Dedifferentiated amniotic fluid mesenchymal stem cell (primary cell): ENCODE data around the gene MYO18A.
"Not testable (repeated sequence)": the region's sequence is repeated elsewhere in the genome, so short reads cannot be mapped to it uniquely, and the experiment has no call there.

Experiments used
- DNase-seq: peaks from one replicate; pipeline ENCODE4 v3.0.0-alpha.2; 2016; ENCODE audit errors: extremely low spot score

Gene MYO18A

GRCh38 chr17:29180034-29180787, at the start of gene MYO18A:
Gene MYO18A (minus strand): TSS chr17:29180398. CDS start chr17:29166940, 13,458 bp downstream.
- peak; percentile 62 for DNase-seq

- no peak for DNase-seq
Measured at GRCh38 chr17:29225396-29225795, 45.2 kb upstream of the MYO18A start.

- not testable (repeated sequence) for DNase-seq
Measured at GRCh38 chr17:29221338-29221737, 41.1 kb upstream of the MYO18A start.

DNA sequence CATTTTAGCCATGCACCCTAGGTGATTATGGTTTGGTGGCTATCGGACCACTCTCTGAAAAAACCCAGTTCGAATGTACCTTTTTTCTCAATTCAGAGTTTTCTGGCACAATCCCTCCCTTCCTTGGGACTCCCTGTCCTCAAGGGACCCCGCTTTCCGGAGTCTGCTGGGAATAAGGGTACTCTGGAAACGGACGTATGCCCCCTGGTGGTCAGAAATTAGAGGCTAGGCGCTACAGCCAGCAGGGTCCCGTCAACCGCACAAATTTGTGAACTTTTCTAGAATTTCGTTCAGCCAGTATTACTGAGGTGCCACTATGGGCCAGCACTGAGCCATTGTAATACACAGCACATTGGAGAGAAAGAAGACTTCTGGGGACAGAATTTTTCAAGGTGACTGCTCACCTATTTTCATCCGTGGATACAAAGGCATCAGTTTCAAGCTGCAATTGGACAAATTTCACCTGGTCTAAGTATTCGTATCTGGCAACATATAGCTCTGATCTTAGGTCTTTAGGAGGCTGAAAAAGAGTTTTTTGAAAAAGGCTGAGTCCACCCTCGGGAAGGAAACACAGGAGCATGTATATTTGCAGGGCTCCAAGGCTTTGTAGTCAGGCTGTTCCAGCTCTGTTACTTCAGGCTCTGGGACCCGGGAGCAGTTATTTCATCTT, 39.3 kb upstream of the MYO18A start:
- peak; percentile 88 for DNase-seq

- no peak for DNase-seq
Measured at GRCh38 chr17:29216856-29217255, 36.7 kb upstream of the MYO18A start.

GRCh38 chr17:29216181-29216580, 36.0 kb upstream of the MYO18A start:
- DNase-seq, result no peak

DNA sequence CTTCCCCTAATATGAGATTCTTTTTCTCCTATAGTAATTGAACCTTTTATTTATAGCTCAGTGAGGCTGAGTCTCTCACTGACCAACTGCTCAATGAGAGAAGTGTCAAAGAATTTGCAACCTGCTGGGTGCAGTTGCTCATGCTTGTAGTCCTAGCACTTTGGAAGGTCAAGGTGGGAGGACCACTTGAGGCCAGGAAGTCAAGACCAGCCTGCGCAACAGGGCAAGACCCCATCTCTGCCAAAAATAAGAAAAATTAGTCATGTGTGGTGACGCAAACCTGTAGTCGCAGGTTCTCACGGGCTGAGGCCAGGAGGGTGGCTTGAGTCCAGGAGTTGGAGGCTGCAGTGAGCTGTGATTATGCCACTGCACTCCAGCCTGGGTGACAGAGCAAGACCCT, 35.5 kb upstream of the MYO18A start:
- no peak for DNase-seq

- no peak for DNase-seq
Measured at GRCh38 chr17:29215174-29215573, 35.0 kb upstream of the MYO18A start.

GRCh38 chr17:29214215-29215146, 34.3 kb upstream of the MYO18A start:
- no peak for DNase-seq

DNA sequence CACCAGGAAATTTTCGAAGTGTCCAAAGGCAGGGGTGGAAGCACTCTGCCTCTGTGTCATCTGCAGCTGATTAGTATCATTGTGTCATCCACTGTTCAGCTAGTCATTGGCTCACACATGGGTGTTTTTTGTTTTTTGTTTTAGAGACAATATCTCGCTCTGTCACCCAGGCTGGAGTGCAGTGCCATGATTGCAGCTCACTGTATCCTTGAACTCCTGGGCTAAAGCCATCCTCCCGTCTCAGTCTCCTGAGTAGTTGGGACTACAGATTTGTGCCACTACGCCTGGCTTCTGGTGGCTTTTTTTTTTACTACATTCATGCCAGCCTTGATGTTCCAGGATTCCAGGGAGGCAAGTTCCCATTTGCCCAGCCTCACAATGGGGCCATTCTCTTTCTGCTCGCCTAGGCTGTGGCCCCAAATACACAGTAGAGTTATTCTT, 32.5 kb upstream of the MYO18A start:
- DNase-seq, result no peak

GRCh38 chr17:29212094-29212631, 32.0 kb upstream of the MYO18A start:
- no peak for DNase-seq

GRCh38 chr17:29210879-29211278, 30.7 kb upstream of the MYO18A start:
- DNase-seq, result no peak

DNA sequence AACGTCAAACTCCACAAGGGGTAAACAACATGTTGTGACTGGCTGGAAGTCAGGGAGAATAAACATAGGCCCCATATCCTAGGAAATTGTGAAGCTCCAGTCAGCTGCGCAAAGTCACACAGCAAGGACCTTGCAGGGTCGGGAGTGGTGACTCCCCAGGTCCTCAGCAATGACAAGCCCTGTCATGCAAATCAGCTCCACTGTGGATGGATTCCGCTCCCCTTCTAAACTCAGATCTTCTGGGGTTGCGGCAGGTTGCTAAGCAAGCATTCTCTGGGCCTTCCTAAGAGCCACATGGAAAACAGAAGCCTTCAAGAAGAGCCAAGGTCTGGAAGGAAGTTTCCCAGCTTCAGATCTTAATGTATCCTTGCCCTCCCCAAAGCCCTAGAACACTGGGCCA, 28.9 kb upstream of the MYO18A start:
- DNase-seq, result no peak

DNA sequence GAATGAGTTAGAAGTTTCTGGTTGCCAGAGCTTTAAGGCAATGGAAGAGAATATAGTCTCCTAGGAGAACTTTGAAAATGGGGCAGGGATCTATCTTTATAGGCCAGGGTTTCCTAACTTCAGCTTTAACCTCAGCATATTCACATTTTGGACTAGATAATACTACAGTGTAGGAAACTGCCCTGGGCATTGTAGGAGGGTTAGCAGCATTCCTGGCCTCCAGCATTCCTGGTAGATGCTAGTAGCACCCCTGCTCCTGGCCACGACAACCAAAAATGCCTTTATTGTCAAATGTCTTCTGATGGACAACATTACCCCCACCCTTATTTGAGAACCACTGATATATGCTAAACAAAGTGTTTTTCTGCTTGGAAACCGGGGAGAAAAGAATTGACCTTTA, 27.8 kb upstream of the MYO18A start:
- DNase-seq, result no peak

DNA sequence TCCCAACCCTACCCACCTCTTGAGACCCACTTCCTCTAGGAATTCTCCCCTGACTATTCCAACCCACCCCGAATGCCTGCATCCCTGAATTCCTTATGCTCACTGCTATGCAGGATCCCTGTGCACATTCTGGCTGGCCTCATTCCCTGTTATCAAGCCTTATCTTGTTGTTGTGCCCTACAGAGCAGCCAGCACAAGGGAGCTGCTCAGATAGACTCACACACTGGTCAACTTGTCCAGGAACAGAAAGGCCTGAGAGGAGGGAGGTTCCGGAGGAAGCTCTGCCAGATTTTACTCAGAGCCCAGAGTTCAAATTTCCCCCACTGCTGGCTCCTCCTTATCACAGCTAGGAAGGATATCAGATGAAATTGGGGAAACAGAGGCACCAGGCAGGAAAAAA, 24.8 kb upstream of the MYO18A start:
- DNase-seq, result no peak

- DNase-seq, result not testable (repeated sequence)
Measured at GRCh38 chr17:29204068-29204804, 24.0 kb upstream of the MYO18A start.

- DNase-seq, result no peak
Measured at GRCh38 chr17:29197516-29198272, 17.5 kb upstream of the MYO18A start.

GRCh38 chr17:29196769-29197515, 16.7 kb upstream of the MYO18A start:
- DNase-seq, result no peak

DNA sequence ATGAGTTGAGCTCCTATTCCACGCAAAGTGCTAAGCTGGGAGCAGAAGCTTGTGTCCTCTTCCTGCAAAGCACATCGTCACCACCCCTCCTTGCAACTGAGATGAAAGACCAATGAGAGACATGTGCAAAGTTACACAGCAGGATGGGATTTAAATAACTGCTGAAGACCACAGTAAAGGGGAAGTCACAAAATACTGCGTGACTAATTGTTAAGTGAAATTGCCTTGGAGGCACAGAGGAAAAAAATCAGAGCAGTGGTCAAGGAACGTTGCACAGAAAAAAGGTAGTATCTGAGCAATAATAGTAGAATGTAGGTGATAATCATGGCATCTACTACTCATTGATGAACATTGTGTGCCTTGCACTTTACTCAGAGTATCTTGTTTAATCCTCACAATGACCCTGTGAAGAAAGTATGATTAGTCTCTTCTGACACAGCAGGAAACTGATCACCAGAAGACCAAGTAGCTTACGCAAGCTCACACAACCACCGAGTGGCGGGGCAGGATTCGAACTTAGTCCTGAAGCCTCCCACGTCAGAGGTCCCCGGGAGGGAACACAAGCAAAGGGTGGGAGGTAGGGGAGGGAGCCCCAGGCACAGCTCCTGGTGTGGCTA, 15.4 kb upstream of the MYO18A start:
- no peak for DNase-seq
